ENCODE results near the gene FBXW11. TPM values are rescaled to one million over a fixed set of nuclear protein-coding genes. Genes with fewer than 3 reads are reported as not detected.

The FBXW11 gene
- total and polyA plus RNA-seq, 10 donors: 7.5 to 72.1 (median 54.7) TPM

DNA sequence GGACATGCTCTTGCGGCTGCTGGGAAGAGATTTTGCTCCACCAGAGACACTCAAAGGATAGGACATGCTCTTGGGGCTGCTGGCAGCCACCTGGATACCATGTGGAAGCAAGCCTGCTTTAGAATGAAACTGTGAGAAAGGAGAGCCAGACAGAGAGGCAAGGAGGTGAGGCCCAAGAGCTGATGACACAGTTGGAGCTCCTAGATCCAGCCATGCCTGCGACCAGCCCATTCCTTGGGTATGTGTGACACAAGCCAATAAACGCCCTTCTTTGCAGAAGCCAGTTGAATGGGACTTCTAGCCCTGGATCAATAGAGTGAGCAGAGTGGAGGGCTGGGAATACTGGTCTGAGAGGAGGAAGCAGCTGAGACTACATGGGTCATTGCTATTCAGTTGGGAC is 151.2 kb downstream of the FBXW11 start:
- H3K9me3 ChIP-seq: no peaks in the 10 kb centered on the region
- no peak overlapping the region for H3K4me3 ChIP-seq
- peaks cover 0 to 17% (median 1%) of the 10 kb centered on the region in 6 donors for H3K36me3 ChIP-seq
- intact Hi-C loops (cut with DNase I; ENCODE audit: low total_unique reads): no loop called here
- TF ChIP-seq POLR2AphosphoS5 (IDR thresholded peaks at IDR 0.05): no peak
- TF ChIP-seq POLR2A (IDR thresholded peaks at IDR 0.05): no peak
- TF ChIP-seq, protein P1, sequence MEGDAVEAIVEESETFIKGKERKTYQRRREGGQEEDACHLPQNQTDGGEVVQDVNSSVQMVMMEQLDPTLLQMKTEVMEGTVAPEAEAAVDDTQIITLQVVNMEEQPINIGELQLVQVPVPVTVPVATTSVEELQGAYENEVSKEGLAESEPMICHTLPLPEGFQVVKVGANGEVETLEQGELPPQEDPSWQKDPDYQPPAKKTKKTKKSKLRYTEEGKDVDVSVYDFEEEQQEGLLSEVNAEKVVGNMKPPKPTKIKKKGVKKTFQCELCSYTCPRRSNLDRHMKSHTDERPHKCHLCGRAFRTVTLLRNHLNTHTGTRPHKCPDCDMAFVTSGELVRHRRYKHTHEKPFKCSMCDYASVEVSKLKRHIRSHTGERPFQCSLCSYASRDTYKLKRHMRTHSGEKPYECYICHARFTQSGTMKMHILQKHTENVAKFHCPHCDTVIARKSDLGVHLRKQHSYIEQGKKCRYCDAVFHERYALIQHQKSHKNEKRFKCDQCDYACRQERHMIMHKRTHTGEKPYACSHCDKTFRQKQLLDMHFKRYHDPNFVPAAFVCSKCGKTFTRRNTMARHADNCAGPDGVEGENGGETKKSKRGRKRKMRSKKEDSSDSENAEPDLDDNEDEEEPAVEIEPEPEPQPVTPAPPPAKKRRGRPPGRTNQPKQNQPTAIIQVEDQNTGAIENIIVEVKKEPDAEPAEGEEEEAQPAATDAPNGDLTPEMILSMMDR (IDR thresholded peaks at IDR 0.05 in 8 of 11, conservative IDR thresholded peaks at IDR 0.05 in 3 of 11): no peak
- no peaks in the 10 kb centered on the region for H3K27me3 ChIP-seq (replicated peaks in 1 of 7)
- H3K4me1 ChIP-seq: peaks cover 0 to 35% (median 12%) of the 10 kb centered on the region in 6 donors
- 93 to 99% (median 97%) methylated on average over 3 of the region's 3 CpGs for WGBS, 5 donors
- DNase-seq: no peak
- H3K27ac ChIP-seq: peak overlapping the region in 4 of 8 donors; percentile 2 to 74 (median 67)

DNA sequence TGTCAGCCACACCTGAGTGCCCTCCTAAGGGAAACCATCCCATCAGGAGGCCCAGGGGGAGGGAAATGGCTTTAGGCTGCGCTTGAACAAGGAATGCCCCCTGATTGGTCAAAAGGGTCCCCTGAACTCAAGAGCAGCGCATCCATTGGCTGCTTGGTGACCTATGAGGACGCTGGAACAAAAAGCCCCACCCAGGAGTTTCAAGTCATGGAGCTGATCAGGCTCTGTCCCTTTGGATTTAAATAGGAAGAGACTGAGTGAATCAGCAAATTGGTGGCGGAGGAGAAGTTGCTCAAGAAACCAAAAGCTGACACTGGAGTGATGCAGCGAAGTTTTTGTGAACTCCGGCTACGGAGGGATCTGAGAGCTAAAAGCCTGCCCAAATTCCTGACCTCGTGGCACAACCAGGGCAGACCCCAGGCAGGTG is 154.2 kb downstream of the FBXW11 start:
- intact Hi-C loops (cut with DNase I; ENCODE audit: low total_unique reads): no loop called here
- H3K36me3 ChIP-seq: peaks cover 0 to 12% (median 0%) of the 10 kb centered on the region in 6 donors
- TF ChIP-seq POLR2AphosphoS5 (IDR thresholded peaks at IDR 0.05) (no peak), POLR2A (IDR thresholded peaks at IDR 0.05) (no peak)
- TF ChIP-seq, protein P1 (IDR thresholded peaks at IDR 0.05 in 8 of 11, conservative IDR thresholded peaks at IDR 0.05 in 3 of 11): no peak
- H3K4me3 ChIP-seq: peak overlapping the region in 1 of 8 donors; percentile 18
- 46 to 80% (median 76%) methylated on average over 8 of the region's 8 CpGs for WGBS, 5 donors
- DNase-seq: no peak
- peaks cover 0 to 35% (median 12%) of the 10 kb centered on the region in 6 donors for H3K4me1 ChIP-seq
- H3K27ac ChIP-seq: peak overlapping the region in 6 of 8 donors; percentile 12 to 85 (median 44)
- H3K27me3 ChIP-seq (replicated peaks in 1 of 7): no peaks in the 10 kb centered on the region
- no peaks in the 10 kb centered on the region for H3K9me3 ChIP-seq

DNA sequence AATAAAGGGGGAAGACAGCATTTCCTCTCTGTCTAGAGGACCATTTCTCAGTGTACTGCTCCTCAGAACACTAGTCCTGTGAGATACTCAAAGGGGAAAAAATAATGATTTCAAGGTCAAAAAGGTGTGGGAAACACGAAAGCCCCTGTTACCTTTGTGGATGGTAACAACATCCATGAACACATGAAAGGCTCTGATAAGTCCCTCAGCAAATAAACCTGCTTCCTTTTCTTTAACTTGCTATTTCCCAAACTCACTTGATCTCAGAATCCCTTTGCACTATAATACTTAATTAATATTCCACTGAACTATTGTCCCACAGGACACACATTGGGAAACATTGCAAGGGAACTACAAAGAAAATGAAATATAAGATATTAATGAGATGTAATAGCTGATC is 155.2 kb downstream of the FBXW11 start:
- intact Hi-C loops (cut with DNase I; ENCODE audit: low total_unique reads): no loop called here
- TF ChIP-seq, protein P1 (IDR thresholded peaks at IDR 0.05 in 8 of 11, conservative IDR thresholded peaks at IDR 0.05 in 3 of 11): no peak
- no peak for TF ChIP-seq POLR2AphosphoS5 (IDR thresholded peaks at IDR 0.05)
- H3K4me1 ChIP-seq: peaks cover 0 to 28% (median 8%) of the 10 kb centered on the region in 6 donors
- H3K9me3 ChIP-seq: no peaks in the 10 kb centered on the region
- no peak overlapping the region for H3K4me3 ChIP-seq
- no peaks in the 10 kb centered on the region for H3K27me3 ChIP-seq (replicated peaks in 1 of 7)
- DNase-seq: no peak
- WGBS, 5 donors: 57 to 71% (median 62%) methylated on average over 1 of the region's 1 CpG
- peaks cover 0 to 12% (median 0%) of the 10 kb centered on the region in 6 donors for H3K36me3 ChIP-seq
- no peak overlapping the region for H3K27ac ChIP-seq

DNA sequence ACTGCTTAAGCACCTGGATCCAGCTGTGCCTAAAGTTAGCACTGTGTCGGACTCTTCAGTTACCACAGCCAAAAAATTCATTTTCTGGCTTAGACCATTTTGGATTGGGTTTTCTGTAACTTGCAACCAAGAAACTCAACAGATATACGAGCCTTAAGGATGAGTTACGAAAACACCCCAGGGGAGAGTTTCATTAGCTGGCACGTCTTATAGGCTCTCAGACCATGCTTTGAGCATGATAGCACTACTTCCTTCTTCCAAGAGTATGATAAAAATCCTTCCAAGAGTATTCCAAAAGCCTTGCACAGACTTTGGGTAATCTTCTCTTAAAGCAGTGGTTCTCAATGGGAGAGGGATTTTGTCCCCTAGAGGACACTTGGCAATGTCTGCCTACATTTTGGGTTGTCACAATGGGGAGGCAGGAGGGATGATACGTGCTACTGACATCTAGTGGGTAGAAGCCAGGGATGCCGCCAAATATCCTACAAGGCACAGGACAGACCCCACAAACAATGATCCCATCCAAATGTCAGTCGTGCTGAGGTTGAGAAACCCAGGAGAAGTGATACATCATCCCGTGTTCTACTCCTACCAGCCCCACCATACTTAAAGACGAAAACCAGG is 156.0 kb downstream of the FBXW11 start:
- DNase-seq: no peak
- Histone ChIP-seq H3K4me1 (peaks cover 0 to 20% (median 4%) of the 10 kb centered on the region in 6 donors), H3K4me3 (no peak overlapping the region), H3K27ac (no peak overlapping the region), H3K36me3 (peaks cover 0 to 17% (median 0%) of the 10 kb centered on the region in 6 donors), H3K27me3 (replicated peaks in 1 of 7) (no peaks in the 10 kb centered on the region), H3K9me3 (no peaks in the 10 kb centered on the region)
- intact Hi-C loops (cut with DNase I; ENCODE audit: low total_unique reads): no loop called here
- WGBS, 5 donors: 68 to 82% (median 80%) methylated on average over 9 of the region's 9 CpGs
- TF ChIP-seq, protein P1 (IDR thresholded peaks at IDR 0.05 in 8 of 11, conservative IDR thresholded peaks at IDR 0.05 in 3 of 11): peak in 1 of 11 experiments; percentile 18
- TF ChIP-seq POLR2A (IDR thresholded peaks at IDR 0.05): no peak

All from spleen (tissue), 11 donors.